ENCODE measurements around the gene KIR3DL2.
"Not testable (repeated sequence)": the region's sequence is repeated elsewhere in the genome, so short reads cannot be mapped to it uniquely, and the experiment has no call there.

DNA sequence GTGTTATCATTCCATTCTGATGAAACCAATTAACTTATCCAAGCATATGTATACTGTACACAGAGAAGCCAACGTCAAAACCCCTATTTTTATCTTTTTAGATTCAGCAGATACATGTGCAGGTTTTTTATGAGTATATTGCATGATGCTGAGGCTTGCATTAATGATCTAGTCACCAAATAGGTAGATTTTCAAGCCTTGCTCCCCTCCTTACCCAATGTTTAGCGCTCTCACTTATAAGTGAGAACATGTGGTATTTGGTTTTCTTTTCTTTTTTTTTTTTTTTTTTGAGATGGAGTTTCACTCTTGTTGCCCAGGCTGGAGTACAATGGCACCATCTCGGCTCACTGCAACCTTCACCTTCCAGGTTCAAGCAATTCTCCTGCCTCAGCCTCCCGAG lies 54.0 kb downstream of the KIR3DL2 start:
- TF ChIP-seq, protein P1, sequence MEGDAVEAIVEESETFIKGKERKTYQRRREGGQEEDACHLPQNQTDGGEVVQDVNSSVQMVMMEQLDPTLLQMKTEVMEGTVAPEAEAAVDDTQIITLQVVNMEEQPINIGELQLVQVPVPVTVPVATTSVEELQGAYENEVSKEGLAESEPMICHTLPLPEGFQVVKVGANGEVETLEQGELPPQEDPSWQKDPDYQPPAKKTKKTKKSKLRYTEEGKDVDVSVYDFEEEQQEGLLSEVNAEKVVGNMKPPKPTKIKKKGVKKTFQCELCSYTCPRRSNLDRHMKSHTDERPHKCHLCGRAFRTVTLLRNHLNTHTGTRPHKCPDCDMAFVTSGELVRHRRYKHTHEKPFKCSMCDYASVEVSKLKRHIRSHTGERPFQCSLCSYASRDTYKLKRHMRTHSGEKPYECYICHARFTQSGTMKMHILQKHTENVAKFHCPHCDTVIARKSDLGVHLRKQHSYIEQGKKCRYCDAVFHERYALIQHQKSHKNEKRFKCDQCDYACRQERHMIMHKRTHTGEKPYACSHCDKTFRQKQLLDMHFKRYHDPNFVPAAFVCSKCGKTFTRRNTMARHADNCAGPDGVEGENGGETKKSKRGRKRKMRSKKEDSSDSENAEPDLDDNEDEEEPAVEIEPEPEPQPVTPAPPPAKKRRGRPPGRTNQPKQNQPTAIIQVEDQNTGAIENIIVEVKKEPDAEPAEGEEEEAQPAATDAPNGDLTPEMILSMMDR (IDR thresholded peaks at IDR 0.05), result not testable (repeated sequence)
- not testable (repeated sequence) for TF ChIP-seq POLR2A (IDR thresholded peaks at IDR 0.05)

Measured in breast epithelium (tissue), 3 donors.